HG03520 (cell line): ENCODE data around the gene ASB10.

ENCODE experiments used
- ATAC-seq: cut with Tn5 transposase; IDR thresholded peaks from one replicate; pipeline ENCODE4 v1.9.1; 2021; ENCODE audit warnings: mild to moderate bottlenecking, moderate library complexity; ENCODE audit not compliant: unreplicated experiment

The ASB10 gene

GRCh38 chr7:151167197-151167961 lies 19.7 kb downstream of the ASB10 start, which contains the start of gene GBX1:
Gene GBX1 (minus strand): TSS chr7:151167694. CDS start chr7:151167548, 146 bp downstream.
- no peak for ATAC-seq

GRCh38 chr7:151166629-151167196 lies 20.3 kb downstream of the ASB10 start:
- no peak for ATAC-seq

- no peak for ATAC-seq
Observed at GRCh38 chr7:151161757-151162156, 25.3 kb downstream of the ASB10 start.

- ATAC-seq: no peak
Observed at GRCh38 chr7:151157645-151158329, 29.3 kb downstream of the ASB10 start.

- no peak for ATAC-seq
Observed at GRCh38 chr7:151152643-151153513, 34.2 kb downstream of the ASB10 start.

GRCh38 chr7:151150388-151150787 lies 36.7 kb downstream of the ASB10 start:
- ATAC-seq: no peak

- ATAC-seq: no peak
Observed at GRCh38 chr7:151148319-151149259, 38.5 kb downstream of the ASB10 start.

GRCh38 chr7:151146761-151147160 lies 40.3 kb downstream of the ASB10 start:
- no peak for ATAC-seq

- no peak for ATAC-seq
Observed at GRCh38 chr7:151144387-151144786, 42.7 kb downstream of the ASB10 start.

- ATAC-seq: no peak
Observed at GRCh38 chr7:151143261-151144015, 43.6 kb downstream of the ASB10 start.

GRCh38 chr7:151142686-151143040 lies 44.4 kb downstream of the ASB10 start:
- no peak for ATAC-seq

- ATAC-seq: no peak
Observed at GRCh38 chr7:151141855-151142685, 45.0 kb downstream of the ASB10 start.

GRCh38 chr7:151141311-151141854 lies 45.7 kb downstream of the ASB10 start:
- no peak for ATAC-seq

GRCh38 chr7:151140826-151141225 lies 46.2 kb downstream of the ASB10 start:
- no peak for ATAC-seq

- ATAC-seq: no peak
Observed at GRCh38 chr7:151139791-151140190, 47.3 kb downstream of the ASB10 start.

GRCh38 chr7:151139071-151139790 lies 47.8 kb downstream of the ASB10 start:
- no peak for ATAC-seq

GRCh38 chr7:151138153-151138851 lies 48.7 kb downstream of the ASB10 start:
- ATAC-seq: no peak
